ENCODE data around the gene HAUS7.

The HAUS7 gene

DNA sequence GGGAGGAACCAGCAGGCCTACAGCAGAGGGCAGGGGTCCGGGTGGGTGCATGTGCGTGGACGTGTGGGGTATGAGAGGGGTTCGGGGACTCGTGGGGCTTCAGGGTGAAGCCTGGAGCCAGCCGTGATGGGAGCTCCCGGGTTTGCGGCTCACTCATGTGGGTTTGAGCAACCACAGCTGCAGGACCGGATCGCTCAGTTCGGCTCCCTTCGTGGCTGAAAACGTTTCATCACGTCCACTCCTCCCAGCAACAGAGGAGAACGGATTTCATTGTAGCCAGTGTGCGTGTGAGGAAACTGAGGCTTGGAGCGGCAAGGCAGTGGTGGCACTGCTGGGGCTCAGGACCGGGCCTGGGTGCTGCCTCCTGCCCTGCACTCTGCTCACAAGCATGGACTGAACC lies 35.0 kb upstream of the HAUS7 start:
- CTCF ChIA-PET: interaction anchor here (0.5 to 4.2 kb wide), 5 partner anchors 15 to 106 kb away, joined by 4 to 81 read pairs (median 17); partner anchors contain the start of gene HAUS7
- POLR2A ChIA-PET: no interaction called here
- H3K27ac ChIP-seq (ENCODE audit: extremely low read depth, low read depth, low read length): no peak overlapping the region
- H3K9me3 ChIP-seq (ENCODE audit: control insufficient read depth, insufficient read depth, low read depth, low read length): no peaks in the 10 kb centered on the region
- H3K36me3 ChIP-seq (ENCODE audit: control insufficient read depth in 2 of 2, insufficient read depth in 1 of 2, low read length in 2 of 2): no peaks in the 10 kb centered on the region
- no peak for TF ChIP-seq ZNF416 (tag by site-specific recombination; IDR thresholded peaks at IDR 0.05)
- no peak for TF ChIP-seq ZNF48 (tag by site-specific recombination; IDR thresholded peaks at IDR 0.05)
- TF ChIP-seq ZNF2 (tag by site-specific recombination; IDR thresholded peaks at IDR 0.05): no peak
- no peak for TF ChIP-seq ZNF629 (tag by site-specific recombination; IDR thresholded peaks at IDR 0.05)
- no peak for TF ChIP-seq ZEB2 (tag by site-specific recombination; IDR thresholded peaks at IDR 0.05)
- TF ChIP-seq ZNF624 (tag by site-specific recombination; IDR thresholded peaks at IDR 0.05): no peak
- TF ChIP-seq ZNF138 (tag by site-specific recombination; IDR thresholded peaks at IDR 0.05; ENCODE audit: borderline replicate concordance): no peak
- TF ChIP-seq ZNF600 (tag by site-specific recombination; IDR thresholded peaks at IDR 0.05): no peak
- no peak for TF ChIP-seq GLIS1 (tag by site-specific recombination; IDR thresholded peaks at IDR 0.05)
- TF ChIP-seq ZNF501 (tag by site-specific recombination; IDR thresholded peaks at IDR 0.05): no peak
- TF ChIP-seq ZNF510 (tag by site-specific recombination; IDR thresholded peaks at IDR 0.05; ENCODE audit: insufficient replicate concordance): no peak
- no peak for TF ChIP-seq ZNF610 (tag by site-specific recombination; IDR thresholded peaks at IDR 0.05; ENCODE audit: borderline replicate concordance)
- TF ChIP-seq ZNF768 (tag by site-specific recombination; IDR thresholded peaks at IDR 0.05): no peak
- TF ChIP-seq, protein P1, sequence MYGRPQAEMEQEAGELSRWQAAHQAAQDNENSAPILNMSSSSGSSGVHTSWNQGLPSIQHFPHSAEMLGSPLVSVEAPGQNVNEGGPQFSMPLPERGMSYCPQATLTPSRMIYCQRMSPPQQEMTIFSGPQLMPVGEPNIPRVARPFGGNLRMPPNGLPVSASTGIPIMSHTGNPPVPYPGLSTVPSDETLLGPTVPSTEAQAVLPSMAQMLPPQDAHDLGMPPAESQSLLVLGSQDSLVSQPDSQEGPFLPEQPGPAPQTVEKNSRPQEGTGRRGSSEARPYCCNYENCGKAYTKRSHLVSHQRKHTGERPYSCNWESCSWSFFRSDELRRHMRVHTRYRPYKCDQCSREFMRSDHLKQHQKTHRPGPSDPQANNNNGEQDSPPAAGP (tag by site-specific recombination; IDR thresholded peaks at IDR 0.05): no peak
- no peak for TF ChIP-seq ZNF280D (tag by site-specific recombination; IDR thresholded peaks at IDR 0.05)
- TF ChIP-seq, protein P2, sequence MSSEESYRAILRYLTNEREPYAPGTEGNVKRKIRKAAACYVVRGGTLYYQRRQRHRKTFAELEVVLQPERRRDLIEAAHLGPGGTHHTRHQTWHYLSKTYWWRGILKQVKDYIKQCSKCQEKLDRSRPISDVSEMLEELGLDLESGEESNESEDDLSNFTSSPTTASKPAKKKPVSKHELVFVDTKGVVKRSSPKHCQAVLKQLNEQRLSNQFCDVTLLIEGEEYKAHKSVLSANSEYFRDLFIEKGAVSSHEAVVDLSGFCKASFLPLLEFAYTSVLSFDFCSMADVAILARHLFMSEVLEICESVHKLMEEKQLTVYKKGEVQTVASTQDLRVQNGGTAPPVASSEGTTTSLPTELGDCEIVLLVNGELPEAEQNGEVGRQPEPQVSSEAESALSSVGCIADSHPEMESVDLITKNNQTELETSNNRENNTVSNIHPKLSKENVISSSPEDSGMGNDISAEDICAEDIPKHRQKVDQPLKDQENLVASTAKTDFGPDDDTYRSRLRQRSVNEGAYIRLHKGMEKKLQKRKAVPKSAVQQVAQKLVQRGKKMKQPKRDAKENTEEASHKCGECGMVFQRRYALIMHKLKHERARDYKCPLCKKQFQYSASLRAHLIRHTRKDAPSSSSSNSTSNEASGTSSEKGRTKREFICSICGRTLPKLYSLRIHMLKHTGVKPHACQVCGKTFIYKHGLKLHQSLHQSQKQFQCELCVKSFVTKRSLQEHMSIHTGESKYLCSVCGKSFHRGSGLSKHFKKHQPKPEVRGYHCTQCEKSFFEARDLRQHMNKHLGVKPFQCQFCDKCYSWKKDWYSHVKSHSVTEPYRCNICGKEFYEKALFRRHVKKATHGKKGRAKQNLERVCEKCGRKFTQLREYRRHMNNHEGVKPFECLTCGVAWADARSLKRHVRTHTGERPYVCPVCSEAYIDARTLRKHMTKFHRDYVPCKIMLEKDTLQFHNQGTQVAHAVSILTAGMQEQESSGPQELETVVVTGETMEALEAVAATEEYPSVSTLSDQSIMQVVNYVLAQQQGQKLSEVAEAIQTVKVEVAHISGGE (tag by site-specific recombination; conservative IDR thresholded peaks at IDR 0.05; ENCODE audit: low read depth): no peak
- TF ChIP-seq TSHZ1 (tag by site-specific recombination; IDR thresholded peaks at IDR 0.05; ENCODE audit: borderline replicate concordance): no peak
- no peak for TF ChIP-seq SALL2 (tag by site-specific recombination; IDR thresholded peaks at IDR 0.05; ENCODE audit: borderline replicate concordance)
- no peak for TF ChIP-seq ZNF18 (tag by site-specific recombination; IDR thresholded peaks at IDR 0.05)
- no peak for TF ChIP-seq YY2 (tag by site-specific recombination; IDR thresholded peaks at IDR 0.05)
- H3K4me3 ChIP-seq (ENCODE audit: low read depth, low read length): no peak overlapping the region
- H3K4me1 ChIP-seq (ENCODE audit: control insufficient read depth, insufficient read depth, low read length): no peaks in the 10 kb centered on the region

All from HEK293 (cell line).